Stimulated activated CD4-positive, alpha-beta T cell treated with anti-CD3 and anti-CD28 coated beads, Interleukin-1b, Interleukin-23, amount 100 ng/mL, for 24 hours (primary cell): Measurements from ENCODE around the gene C2orf15.
"Not testable (repeated sequence)": the region's sequence is repeated elsewhere in the genome, so short reads cannot be mapped to it uniquely, and the experiment has no call there.

Experiments used
- DNase-seq, 4 experiments: peaks; one replicate each; pipeline ENCODE4 v3.0.0-alpha.2; 2020; ENCODE audit warnings: low read depth in 4 of 4, low spot score in 1 of 4

C2orf15 gene, protein sequence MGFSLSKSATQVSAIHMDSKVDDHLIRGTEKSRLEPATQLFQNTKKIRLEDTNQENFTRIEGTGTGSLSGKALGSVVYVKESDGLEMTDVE

DNA sequence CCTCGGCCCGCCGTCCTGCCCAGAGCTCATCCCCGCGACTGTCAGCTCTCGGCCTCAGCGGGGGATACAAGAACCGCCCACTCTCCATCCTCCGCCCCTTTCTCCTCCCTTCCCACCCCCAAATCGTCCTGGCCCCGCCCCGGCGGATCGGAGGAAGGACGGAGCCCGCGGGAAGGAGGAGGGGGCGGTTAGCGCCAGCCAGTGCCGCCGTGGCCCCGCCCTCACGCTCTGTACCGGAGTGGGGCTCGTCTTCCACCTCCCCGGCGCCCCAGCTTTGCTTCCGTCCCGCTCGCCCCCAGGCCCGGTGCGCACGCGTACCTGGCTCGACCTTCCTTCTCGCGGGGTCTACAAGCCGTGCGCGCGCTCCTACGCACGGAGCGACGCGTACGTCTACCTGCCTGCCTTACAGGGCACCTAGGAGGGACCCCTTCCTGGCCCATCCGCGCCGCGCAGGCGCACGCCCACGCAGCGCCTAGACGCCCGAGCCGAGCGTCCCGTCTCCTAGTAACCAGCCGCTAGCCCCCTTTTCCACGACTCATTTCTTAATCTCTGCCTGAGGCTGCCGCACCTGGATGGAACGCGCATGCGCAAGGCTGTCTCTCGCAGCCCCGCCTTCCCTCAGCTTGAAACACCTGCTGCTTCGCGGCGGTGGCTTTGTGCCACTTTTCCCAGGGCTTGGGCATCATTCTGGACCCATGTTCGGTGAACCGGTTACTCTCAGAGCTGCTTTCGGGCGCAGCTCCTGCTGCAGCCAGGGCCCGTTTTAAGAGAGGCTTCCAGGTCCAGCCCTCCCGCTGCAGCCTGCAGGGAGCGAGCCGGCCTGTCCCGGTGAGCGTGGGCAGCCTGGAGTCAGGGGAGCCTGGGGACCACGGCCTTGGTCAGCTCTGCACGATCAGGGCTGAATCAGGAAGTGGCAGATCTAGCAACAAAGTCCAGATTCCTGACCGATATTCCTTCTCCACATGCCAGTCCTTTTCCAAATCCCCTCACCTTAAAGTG lies at the start of gene C2orf15:
TSS of gene C2orf15 (plus strand) at position 598 of the 999 bp plus-strand sequence. CDS start 8,852 bp downstream, outside the sequence.
- DNase-seq = peak; percentile 92 to 97 (median 95)

DNA sequence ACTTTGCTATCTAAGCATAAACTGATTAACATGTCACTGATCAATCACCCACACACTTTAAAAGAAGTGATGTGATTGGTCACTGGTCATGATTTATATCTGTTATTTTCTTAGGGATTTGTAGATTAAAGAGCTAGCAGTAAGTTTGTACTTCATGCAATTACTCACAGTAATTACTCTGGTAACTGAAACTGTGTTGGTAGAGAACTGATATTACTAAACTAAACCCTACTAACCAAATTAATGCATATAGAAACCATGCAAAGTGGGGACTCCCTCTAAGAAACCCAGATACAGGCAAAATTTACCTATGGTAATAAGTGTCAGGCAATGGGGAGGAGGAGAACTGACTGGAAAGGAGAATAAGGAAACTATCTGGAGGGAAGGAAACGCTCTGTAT lies 44.8 kb upstream of the C2orf15 start:
- DNase-seq = no peak

DNA sequence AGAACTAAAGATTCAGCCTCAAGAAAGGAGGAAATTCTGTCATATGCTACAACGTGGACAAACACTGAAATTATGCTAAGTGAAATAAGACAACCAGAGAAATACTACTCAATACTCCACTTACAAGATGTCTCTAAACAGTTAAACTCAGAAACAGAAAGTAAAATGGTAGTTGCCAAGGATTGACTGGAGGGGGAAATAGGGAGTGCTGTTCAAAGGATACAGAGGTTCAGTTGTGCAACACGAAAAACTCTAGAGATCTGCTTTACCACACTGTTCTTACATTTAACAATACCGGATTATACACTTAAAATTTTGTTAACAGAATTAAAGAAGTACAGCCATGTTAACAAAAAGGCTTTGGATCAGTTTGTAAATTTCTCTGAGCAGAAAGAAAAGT lies 39.8 kb upstream of the C2orf15 start:
- DNase-seq = no peak

DNA sequence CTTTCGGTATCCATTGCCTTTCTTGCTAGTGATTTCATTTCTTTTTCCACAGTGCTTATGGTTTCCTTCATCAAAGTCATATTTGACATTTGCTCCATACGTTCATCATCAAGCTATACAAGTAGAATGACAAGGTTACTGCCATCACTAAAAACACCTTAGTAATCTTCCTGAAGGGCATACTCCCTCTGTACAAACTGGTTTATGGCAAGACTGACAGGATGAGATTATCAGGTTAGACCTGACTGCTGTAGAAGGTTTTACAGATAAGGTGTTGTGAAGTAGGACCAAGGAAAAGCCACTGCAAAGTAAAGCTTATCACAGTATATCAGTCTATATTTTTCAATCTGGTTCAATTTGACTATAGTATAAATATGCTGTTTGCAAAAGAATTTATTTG lies 37.5 kb upstream of the C2orf15 start:
- DNase-seq = no peak

DNA sequence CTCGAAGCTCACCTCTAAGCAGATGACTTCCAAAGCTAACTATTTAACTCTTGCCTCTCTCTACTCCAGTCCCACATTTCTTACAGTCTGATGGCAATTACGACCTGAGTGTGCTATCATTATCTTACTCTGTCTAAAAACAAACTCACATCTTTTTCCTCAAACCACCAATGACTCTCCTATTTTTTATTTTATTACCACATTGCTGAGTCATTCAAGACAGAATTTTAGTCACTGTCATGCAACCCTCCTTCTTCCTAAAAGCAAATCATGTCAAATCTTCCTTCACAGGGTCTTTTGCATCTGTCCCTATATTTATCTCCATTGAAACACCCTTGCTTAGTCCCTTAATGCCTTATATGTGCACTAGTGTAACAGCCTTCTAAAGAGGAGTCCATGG lies 34.6 kb upstream of the C2orf15 start:
- DNase-seq = no peak

DNA sequence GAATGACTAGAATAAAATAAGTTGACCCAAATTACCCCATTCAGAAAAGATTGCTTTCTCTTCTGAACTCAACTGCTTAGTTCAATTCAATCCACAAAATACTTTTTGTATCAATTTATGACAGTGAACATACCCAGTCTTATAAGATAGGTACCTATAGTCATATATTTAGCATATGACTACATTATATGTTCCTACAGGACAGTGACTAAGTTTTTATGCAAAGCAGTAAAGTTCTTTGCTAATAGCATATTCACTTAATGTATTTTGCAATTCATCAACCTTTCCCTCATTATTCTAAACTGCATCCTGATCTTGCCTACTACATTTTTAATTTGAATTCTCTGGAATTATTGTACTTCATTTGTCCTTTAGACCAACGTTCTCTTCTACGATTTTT lies 30.3 kb upstream of the C2orf15 start:
- no peak for DNase-seq

DNA sequence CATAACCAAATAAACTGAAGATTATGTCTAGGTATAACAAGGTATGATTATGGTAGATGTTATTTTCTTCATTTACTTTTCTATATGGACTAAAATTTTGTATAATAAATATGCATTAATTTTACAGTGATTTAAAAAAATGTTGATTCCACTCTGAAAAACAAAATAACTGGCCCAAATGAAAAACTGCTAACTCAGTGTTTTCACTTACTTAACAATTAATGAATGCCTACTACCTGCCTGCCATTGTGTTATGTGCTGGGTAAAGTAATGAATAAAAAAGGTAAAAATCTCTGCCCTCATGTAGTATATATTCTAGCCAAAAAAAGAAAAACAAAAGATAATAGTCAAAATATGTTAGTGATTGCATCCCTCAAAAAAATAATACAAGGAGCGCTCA lies 29.6 kb upstream of the C2orf15 start:
- no peak for DNase-seq

DNA sequence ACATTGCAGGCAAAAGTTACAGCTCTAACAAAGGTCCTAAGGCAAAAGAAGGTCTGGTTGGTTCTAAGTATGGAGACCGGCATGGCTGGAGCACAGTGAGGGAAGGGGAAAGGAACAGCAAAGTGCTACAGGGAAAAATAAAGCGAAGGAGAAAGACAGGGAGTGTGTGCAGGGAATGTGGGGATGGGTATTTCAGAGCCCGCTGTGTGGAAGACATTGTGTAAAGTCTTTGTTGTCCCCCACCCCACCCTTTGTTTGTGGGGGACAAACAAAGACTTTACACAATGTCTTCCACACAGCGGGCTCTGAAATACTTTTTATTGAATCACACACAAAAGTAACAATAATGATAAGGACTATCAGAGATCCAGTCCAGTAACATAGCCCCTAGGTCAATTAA lies 28.9 kb upstream of the C2orf15 start:
- DNase-seq = no peak

DNA sequence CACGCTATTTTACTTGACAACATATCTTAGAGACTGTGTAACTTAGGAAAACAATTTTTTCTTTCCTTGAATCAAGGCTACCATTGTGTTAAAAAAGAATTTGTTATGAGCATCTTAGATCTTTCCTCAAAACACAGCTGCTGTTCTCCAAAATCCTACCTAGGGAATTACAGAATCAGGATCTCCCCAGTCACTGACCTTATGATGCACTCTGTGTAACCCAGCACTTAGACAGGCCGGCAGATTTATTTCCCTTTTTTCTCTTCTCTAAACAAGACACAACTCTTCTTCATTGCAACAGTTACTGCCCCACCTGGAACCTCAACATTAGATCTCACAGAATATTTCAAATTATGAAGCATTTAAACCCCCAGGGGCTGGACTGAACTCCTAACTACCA lies 13.5 kb upstream of the C2orf15 start:
- no peak for DNase-seq

DNA sequence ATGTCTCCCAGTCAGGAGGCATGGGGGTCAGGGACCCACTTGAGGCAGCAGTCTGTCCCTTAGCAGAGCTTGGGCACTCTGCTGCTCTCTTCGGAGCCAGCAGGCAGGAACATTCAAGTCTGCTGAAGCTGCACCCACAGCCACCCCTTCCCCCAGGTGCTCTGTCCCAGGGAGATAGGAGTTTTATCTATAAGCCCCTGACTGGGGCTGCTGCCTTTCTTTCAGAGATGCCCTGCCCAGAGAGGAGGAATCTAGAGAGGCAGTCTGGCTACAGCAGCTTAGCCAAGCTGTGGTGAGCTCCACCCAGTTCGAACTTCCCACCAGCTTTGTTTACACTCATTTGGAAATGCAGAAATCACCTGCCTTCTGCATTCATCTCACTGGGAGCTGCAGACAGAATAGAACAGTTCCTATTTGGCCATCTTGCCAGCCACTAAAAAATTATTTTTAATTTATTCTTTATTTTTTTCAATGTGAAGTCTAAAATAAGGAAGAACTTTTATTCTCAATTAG lies 6.4 kb upstream of the C2orf15 start:
- DNase-seq = not testable (repeated sequence)

DNA sequence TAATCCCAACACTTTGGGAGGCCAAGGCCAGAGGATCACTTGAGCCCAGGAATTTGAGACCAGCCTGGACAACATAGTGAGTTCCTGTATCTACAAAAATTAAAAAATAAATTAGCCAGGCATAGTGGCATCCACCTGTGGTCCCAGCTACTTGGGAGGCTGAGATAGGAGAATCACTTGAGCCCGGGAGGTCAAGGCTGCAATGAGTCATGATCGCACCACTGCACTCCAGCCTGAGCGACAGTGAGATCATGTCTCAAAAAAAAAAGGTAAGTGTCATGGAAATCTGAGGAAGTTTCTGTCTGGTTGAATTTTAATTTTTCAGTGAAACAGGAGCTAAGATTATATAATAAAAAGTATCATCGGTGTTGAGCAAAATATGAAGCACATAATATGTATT lies 2.5 kb upstream of the C2orf15 start:
- no peak for DNase-seq

DNA sequence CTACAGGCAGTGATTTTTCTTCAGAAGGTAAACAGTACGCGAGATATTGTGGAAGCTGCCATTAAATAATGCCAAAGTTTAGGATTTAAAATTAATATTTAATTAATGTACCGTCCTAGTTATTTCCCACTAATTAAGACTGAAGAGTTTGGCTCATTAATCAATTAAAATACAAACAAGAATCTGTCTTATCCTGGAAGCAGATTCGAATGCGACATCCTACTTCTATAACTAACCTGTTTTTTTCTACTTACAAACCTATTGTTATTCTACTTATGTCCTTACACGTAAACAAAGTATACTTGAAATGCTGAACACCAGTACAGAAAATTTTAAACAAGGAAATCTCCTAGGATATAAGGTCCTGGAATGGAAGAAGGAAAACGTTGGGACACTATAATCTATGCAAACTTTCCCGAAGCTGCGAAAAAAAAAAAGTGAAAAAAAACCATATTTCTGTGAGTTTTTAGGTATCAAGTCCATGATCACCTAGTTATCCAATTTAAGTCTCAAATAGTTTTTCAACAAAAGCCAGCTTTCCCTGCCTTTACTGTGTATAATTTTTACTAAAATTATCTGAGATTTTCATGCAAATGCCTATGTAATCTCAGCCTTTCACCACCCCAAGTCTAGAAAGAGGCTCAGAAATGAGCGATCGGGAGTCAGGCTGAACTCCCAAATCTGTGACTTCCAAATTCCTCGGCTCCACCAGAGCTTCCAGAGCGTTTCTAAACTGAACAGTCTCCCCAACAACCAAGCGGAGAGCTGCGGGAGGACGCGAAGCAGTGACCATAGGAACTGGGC lies 1.2 kb upstream of the C2orf15 start:
- DNase-seq = no peak

DNA sequence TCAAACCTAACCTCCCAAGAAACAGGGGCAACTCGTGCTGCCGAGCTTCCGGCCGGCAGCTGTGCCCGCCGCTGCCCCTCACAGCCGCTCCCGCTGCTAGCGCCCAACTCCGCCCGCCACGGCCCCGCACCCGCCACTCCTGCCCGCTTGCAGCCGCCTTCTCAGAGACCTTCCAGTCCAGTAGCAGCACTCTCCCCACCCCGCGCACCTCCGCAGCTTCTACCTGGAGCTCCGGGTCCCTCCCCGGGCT lies 722 bp upstream of the C2orf15 start:
- no peak for DNase-seq

DNA sequence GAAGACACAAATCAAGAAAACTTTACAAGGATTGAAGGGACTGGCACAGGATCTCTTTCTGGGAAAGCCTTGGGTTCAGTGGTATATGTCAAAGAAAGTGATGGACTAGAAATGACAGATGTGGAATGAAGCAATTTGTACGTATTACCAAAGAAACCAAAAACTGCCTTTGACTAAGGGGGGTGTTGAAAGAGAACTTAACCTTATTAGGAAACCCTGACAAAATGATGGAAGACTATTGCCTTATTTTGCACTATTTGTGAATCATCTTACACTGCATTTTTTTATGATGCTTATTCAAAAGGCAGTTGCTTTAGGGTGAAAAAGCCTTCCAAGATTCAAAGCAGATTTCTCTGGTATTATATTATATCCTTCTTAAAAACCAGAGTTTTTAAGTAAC lies 9.2 kb downstream of the C2orf15 start:
- DNase-seq = no peak

DNA sequence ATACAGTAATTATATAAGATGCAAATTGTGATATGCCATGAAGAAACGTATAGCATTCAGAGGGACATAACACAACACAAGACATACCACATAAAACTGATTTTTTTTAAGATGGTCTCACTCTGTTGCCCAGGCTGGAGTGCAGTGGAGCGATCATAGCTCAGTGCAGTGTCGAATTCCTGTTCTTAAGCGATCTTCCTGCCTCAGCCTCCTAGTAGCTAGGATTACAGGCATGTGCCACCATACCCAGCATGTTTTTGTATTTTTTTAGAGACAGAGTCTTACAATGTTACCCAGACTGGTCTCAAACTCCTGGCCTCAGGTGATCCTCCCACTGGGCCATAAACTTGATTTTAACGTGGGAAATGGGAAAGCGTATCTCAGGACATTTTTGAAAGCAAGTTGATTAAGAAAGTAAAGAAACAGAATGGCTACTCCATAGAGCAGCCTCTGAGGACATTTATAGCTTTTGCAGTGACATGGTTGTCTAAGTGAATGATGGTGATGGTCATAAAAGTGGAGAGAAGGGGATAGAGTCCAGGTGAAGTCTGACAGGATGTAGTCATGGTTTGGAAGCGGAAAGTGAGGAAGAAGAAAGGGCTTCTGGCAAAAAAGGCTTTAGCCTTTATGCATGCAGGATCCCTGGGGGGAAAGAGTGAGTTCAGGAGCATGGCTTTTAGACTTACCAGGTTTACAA lies 10.8 kb downstream of the C2orf15 start:
- no peak for DNase-seq

DNA sequence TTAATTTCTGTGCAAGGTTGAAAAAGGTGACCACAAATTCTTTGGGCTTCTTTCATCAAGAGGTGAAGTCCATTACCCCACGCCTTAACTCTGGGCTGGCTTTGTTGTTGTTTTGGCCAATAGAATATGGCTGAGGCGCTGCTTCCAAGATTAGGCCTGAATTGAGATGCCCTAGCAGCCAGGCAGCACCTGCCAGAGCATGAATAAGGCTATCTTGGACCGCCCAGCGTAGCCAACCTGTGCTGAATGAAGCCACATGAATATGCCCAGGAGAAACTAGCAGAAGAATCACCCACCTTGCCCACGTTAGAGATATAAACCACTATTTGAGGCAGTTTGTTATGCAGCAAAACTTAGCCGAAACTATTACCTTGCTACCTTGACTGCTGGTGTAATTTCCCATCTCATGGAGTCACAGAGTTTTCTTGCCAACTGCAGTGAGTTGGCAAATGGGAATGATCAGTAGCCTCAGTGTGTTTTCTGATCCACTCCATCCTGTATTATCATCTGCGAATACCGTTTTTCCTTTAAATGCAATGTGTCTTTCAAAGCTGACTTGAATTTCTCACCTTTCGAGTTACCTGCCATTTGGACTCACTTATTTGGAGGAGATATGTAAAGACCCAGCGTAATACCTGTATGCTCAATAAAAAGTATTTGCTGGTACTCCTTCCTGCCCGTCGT lies 12.6 kb downstream of the C2orf15 start:
- DNase-seq = no peak

DNA sequence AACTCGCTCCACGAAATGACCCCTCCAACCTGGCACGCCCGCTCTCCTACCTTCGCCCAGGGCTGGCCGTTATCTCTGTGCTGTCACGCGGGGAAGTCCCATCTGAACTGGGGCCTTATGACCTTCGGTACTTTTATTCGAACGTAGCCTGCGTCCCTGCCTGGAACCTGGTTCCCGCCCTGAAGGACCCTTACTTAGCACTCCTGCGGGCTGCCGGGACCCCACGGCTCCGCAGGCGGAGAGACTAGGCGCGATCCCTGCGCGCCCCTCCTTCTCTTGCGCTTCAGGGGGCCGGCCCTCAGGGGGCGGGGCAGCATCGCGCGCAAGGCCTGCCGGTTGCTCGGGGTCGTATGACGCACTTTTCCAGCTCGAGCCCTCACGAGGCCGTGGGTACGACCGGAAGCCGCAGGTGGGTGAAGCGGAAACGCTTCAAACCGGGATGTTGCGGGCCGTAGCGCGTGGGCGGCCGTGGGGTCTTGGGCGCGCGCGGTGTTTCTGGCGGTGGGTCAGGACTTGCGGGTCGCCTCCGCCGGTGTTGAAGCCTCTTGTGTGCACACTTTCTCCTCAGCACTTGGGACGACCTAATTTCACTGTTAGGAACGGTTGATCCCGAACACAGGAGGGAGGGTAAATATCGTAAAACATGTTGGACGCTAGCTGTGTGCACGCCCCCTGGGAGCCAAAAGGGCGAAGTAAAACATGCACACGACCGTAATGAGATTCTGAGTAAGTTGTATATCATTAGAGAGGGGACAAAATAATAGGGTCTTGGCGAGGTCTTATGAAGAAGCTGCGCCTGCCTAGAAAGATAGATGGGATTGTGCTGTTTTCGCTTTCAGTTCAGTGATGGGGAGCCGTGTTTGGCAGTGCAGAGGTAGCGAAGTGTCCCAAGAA lies 13.4 kb downstream of the C2orf15 start, which contains the start of the genes LIPT1 and TSGA10:
TSS of gene LIPT1 (plus strand) at position 325 of the 894 bp plus-strand sequence. CDS start 6,991 bp downstream, outside the sequence.
TSS of gene TSGA10 (minus strand) at position 300 of the 894 bp plus-strand sequence. CDS start 45,503 bp downstream, outside the sequence.
- peak; percentile 75 to 89 (median 85) for DNase-seq

DNA sequence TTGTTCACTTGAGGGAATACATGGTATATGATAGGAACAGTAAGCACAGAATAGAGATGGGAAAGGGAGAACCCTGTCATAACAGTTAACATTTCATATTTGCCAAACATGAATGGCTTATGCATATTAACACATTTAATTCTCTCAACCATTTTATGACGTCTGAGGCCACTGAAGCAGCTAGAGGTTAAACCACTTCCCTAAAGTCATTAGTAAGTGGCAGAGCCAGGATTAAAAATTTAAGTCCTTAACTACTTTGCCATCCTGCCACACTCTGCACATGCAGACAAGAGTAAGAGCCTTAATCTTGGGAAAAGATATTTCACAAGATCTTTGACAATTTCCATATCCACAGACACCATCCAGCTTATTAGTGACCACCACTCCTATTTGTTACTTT lies 15.4 kb downstream of the C2orf15 start:
- no peak for DNase-seq

DNA sequence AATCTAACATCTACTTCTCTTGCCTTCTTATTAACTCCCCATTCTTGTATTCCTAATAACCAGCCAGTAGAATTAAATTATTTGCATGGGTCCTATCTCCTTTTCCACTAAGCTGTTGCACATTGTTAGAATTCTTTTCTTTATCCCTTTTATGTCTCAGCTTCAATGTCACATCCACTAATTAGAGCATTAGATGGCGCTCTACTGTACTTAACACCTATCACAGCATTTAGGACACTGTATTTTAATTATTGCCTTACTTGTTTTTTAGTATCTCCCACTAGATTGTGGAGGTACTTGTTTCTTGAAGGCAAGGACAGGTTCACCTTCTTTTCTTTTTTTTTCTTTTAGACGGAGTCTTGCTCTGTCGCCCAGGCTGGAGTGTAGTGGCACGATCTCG lies 17.1 kb downstream of the C2orf15 start:
- no peak for DNase-seq
